GM21423 (cell line): Measurements from ENCODE around the gene RPL21.
"Not testable (repeated sequence)": the region's sequence is repeated elsewhere in the genome, so short reads cannot be mapped to it uniquely, and the experiment has no call there.

Experiments
- ATAC-seq: cut with Tn5 transposase; IDR thresholded peaks from one replicate; pipeline ENCODE4 v1.9.1; 2021; ENCODE audit warnings: mild to moderate bottlenecking, moderate library complexity; ENCODE audit not compliant: unreplicated experiment

Gene RPL21

DNA sequence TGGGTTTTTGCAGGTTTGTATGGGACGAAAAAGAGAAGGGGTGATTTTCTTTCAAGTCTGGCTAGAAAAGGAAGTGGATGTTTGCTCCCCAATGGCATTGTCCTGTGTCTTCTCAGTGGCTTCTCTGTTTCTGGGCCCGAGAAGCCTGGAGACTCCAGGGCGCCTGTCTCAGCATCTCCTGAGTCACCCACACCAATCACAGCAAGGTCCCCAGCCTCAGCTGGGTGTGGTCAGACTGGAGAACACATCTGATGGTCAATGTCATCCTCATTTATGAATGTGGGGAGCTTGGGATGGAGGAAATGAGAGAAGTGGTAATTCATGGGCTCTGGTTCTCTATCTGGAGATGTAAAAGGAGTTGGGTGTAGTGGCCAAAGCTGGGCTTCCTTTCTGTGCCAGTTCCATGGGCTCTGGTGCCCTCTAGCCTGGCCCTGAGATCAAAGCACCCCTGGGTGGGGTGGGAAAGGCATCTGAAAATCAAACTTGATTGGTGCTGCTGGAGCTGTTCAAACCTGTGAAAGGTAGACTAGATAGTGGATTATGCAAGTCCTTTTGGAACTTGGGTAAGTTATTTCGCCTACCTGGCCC, 32.6 kb downstream of the RPL21 start:
- ATAC-seq: no peak

GRCh38 chr13:27288392-27288791, 37.0 kb downstream of the RPL21 start:
- no peak for ATAC-seq

GRCh38 chr13:27289011-27289665, 37.8 kb downstream of the RPL21 start:
- ATAC-seq: no peak

DNA sequence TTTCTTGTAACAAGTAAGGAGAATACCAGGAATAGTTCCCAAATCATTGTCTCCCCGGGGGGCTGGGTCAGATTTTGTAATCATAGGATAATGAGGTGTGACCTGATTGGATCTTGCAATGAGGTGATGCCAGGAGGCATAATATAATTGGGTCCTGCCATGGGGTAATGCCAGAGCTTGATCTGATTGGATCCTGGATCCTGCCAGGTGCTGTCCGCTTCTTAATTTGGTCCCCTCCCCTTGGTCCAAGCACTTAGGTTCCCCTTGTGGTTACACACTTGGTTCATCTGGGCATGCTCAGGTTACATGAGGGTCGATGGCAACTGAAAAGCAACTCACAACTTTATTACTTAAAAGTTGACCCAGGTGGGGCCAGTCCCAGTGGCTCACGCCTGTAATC, 39.4 kb downstream of the RPL21 start:
- no peak for ATAC-seq

GRCh38 chr13:27291967-27292366, 40.6 kb downstream of the RPL21 start:
- ATAC-seq: not testable (repeated sequence)

- no peak for ATAC-seq
Observed at GRCh38 chr13:27293076-27293691, 41.8 kb downstream of the RPL21 start.

- ATAC-seq: no peak
Observed at GRCh38 chr13:27293873-27294515, 42.6 kb downstream of the RPL21 start.

DNA sequence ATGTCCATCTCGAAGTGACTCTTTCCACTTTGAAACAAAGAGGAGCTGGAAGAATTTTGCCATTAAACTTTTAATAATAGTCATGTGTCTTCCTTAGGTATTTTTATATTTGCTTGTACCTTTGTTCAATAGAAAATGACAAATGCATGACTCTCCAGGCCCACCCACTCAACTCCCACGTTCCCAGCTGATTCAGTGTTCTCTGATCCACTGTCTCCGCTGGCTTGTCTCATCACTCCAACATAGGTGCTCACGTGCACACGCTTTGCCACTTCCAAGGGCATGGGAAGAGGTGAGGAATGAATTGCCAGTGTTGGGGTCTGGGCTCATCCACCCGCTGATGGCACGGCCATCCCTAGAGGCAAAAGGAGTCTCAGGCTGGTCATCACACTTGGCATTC, 43.7 kb downstream of the RPL21 start:
- ATAC-seq: no peak

DNA sequence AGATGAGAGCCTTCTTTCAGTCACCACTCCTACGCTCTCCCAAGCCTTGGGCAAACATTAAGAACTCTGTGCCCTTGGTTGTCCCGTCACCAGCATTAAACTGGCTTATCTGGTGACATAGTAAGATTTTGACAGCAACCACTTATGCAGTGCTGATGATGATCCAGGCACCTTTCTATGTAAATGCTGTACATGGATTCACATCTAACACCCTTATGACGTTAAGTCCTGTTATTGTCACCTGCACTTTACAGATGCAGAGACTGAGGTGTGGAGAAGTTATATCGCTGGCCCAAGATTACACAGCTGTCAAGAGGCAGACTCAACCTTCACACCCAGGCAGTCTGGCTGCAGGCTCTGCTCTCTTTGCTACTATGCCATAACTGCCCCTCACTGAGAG, 44.3 kb downstream of the RPL21 start:
- no peak for ATAC-seq

- ATAC-seq: no peak
Observed at GRCh38 chr13:27296496-27296895, 45.1 kb downstream of the RPL21 start.

GRCh38 chr13:27298849-27299248, 47.5 kb downstream of the RPL21 start:
- ATAC-seq: no peak

DNA sequence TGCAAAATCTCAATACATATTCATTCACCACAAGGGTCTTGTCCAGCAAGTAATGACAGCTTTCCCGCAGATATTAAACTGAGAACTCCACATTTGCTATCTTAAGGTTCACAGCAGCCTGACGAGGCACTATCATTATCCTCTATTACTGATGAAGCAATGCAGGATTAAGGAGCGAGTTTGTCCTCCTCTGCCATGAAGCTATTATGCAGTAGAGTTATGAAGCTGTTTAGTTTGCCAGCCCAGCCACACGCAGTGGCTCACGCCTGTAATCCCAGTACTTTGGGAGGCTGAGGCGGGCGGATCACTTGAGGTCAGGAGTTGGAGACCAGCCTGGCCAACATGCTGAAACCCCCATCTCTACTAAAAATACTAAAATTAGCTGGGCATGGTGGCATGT, 49.0 kb downstream of the RPL21 start:
- ATAC-seq: not testable (repeated sequence)

- no peak for ATAC-seq
Observed at GRCh38 chr13:27300941-27301586, 49.7 kb downstream of the RPL21 start.

- no peak for ATAC-seq
Observed at GRCh38 chr13:27302643-27303262, 51.4 kb downstream of the RPL21 start.

- ATAC-seq: no peak
Observed at GRCh38 chr13:27304099-27304498, 52.7 kb downstream of the RPL21 start.

DNA sequence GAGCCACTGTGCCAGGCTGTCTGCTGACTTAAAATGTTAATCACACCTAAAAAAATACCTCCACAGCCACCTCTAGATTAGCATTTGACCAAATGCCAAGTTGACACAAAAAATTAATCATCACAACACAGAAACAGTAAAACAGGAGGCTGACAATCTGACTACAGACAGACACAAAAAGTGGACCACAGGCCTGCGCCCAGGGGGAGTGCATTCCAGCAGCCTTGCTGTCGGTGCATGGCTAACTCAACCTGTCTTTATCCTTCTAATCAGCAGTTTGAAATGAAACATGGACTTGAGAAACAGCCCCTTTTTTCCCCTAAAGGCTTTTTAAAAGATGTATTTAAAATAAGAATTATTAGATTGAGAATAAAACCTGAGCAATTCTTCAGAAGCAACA, 53.3 kb downstream of the RPL21 start:
- no peak for ATAC-seq
